ENCODE measurements around the gene DNPEP.

DNA sequence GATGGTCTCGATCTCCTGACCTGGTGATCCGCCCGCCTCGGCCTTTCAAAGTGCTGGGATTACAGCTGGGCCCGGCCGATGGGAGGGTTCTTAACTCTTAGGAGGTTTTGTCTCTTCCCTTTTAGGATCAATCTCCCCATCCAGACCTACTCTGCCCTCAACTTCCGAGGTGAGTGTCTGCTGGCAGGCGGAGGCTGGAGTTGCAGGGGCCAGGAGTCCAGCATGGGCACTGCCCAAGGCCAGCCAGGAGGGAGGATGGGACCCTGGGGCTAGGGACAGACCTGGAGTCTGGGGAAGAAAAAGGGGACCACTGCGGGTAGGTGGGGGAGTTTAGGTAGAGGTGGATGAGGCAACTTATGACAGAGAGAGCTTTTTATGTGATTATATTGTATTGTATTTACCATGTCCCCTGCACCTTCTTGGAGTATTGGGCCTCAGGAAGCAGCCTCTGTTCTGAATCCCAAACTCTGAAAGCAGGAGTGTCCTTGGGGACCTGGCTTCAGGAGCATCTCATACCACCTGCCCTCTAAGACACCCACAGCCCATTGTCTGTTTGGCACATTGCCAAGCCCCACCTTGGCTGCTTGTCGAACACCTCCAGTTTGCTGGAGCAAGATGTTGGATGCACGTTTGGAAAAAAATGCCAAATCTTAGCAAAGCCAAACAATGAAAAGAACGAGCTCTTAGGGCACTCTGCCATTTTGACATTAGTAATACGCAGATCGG is 36.1 kb upstream of the DNPEP start:
- no peak for TF ChIP-seq EZH2 (IDR thresholded peaks at IDR 0.05; ENCODE audit: borderline replicate concordance, low read length)
- TF ChIP-seq, protein P1, sequence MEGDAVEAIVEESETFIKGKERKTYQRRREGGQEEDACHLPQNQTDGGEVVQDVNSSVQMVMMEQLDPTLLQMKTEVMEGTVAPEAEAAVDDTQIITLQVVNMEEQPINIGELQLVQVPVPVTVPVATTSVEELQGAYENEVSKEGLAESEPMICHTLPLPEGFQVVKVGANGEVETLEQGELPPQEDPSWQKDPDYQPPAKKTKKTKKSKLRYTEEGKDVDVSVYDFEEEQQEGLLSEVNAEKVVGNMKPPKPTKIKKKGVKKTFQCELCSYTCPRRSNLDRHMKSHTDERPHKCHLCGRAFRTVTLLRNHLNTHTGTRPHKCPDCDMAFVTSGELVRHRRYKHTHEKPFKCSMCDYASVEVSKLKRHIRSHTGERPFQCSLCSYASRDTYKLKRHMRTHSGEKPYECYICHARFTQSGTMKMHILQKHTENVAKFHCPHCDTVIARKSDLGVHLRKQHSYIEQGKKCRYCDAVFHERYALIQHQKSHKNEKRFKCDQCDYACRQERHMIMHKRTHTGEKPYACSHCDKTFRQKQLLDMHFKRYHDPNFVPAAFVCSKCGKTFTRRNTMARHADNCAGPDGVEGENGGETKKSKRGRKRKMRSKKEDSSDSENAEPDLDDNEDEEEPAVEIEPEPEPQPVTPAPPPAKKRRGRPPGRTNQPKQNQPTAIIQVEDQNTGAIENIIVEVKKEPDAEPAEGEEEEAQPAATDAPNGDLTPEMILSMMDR (IDR thresholded peaks at IDR 0.05; ENCODE audit: low read length) = no peak
